ENCODE measurements around the gene FAM98C. TPM values are rescaled to one million over a fixed set of nuclear protein-coding genes. Genes with fewer than 3 reads are reported as not detected.
A peak's percentile ranks its signal among the peaks of the same experiment; 100 is the strongest.

FAM98C gene
- polyA plus RNA-seq, 12 donors, result 6.4 to 30.9 (median 9.3) TPM; not detected in 1

GRCh38 chr19:38375748-38376147 lies 27.1 kb upstream of the FAM98C start:
- DNase-seq, result no peak

GRCh38 chr19:38376576-38376975 lies 26.3 kb upstream of the FAM98C start:
- no peak for DNase-seq

- no peak for DNase-seq
These were observed 25.8 kb upstream of the FAM98C start for GRCh38 chr19:38377052-38377451.

GRCh38 chr19:38378866-38379265 lies 24.0 kb upstream of the FAM98C start:
- no peak for DNase-seq

GRCh38 chr19:38381138-38381537 lies 21.8 kb upstream of the FAM98C start:
- DNase-seq, result no peak

GRCh38 chr19:38383184-38383583 lies 19.7 kb upstream of the FAM98C start:
- no peak for DNase-seq

GRCh38 chr19:38383743-38384142 lies 19.1 kb upstream of the FAM98C start:
- no peak for DNase-seq

- DNase-seq, result no peak
These were observed 18.5 kb upstream of the FAM98C start for GRCh38 chr19:38384209-38385027.

GRCh38 chr19:38385057-38385803 lies 17.7 kb upstream of the FAM98C start:
- no peak for DNase-seq

GRCh38 chr19:38385804-38386257 lies 17.1 kb upstream of the FAM98C start:
- DNase-seq, result no peak

- no peak for DNase-seq
These were observed 16.5 kb upstream of the FAM98C start for GRCh38 chr19:38386300-38386970.

GRCh38 chr19:38386971-38387549 lies 15.8 kb upstream of the FAM98C start:
- DNase-seq, result no peak

GRCh38 chr19:38387550-38388348 lies 15.1 kb upstream of the FAM98C start, which contains the start of gene GGN:
TSS of gene GGN (minus strand) at chr19:38388034. CDS start at chr19:38387261, 773 bp downstream.
- DNase-seq, result peak; percentile 48

- no peak for DNase-seq
These were observed 14.4 kb upstream of the FAM98C start, which contains the start of gene SPRED3 for GRCh38 chr19:38388349-38389100. TSS of gene SPRED3 (plus strand) at chr19:38388697. CDS start at chr19:38390303, 1,606 bp downstream.

- DNase-seq, result no peak
These were observed 13.6 kb upstream of the FAM98C start for GRCh38 chr19:38389101-38389925.

- no peak for DNase-seq
These were observed 12.7 kb upstream of the FAM98C start for GRCh38 chr19:38389957-38390924.

- DNase-seq, result no peak
These were observed 10.9 kb upstream of the FAM98C start for GRCh38 chr19:38391911-38392464.

Data from muscle of arm (tissue), 12 donors.